ENCODE results near the gene ANTXR1.

Gene ANTXR1

DNA sequence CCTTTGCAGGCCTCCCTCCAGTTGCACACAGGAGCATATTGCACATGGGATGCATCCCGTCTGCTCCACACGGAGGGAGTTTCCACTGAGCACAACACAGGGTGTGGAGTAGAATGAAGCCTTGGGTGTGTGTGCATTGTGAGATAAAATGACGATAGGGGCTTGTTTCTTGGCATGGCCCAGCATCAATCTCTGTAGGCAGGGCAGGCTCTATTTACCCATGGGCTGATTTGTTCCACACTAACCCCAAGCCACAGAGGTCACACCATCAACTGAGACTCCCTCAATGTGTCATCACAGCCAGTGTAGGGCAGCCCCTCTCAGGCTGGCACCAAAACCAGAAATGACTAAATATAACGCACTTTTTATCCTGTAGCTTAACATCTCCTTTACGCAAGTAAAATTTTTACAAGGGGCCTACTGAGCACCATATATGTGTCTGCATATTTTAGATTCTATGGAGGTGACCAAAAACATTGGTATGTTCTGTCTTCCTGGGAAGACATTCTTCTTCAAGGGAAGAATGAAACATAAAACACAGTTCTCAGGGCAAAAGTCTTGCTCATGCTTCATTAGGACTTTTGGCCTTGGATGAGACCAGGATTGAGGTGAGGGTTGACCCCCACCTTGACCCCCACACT lies 41.3 kb upstream of the ANTXR1 start:
- TF ChIP-seq, protein P1, sequence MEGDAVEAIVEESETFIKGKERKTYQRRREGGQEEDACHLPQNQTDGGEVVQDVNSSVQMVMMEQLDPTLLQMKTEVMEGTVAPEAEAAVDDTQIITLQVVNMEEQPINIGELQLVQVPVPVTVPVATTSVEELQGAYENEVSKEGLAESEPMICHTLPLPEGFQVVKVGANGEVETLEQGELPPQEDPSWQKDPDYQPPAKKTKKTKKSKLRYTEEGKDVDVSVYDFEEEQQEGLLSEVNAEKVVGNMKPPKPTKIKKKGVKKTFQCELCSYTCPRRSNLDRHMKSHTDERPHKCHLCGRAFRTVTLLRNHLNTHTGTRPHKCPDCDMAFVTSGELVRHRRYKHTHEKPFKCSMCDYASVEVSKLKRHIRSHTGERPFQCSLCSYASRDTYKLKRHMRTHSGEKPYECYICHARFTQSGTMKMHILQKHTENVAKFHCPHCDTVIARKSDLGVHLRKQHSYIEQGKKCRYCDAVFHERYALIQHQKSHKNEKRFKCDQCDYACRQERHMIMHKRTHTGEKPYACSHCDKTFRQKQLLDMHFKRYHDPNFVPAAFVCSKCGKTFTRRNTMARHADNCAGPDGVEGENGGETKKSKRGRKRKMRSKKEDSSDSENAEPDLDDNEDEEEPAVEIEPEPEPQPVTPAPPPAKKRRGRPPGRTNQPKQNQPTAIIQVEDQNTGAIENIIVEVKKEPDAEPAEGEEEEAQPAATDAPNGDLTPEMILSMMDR (IDR thresholded peaks at IDR 0.05): no peak

DNA sequence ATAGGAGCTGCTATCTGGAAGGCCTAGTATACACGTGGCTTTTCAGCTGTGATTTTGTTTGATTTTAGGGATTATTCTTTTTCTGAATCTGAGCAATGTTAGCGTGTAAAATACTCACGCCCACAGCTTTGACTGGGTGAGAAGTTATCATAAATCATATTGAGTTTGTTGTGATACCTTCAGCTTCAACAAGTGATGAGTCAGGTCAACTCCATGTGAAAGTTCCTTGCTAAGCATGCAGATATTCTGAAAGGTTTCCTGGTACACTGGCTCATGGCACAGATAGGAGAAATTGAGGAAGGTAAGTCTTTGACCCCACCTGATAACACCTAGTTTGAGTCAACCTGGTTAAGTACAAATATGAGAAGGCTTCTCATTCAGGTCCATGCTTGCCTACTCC lies 38.7 kb upstream of the ANTXR1 start, which contains the start of gene GKN1:
TSS of gene GKN1 (plus strand) at position 386 of the 400 bp plus-strand sequence. CDS start 42 bp downstream, outside the sequence.
- H3K4me1 ChIP-seq: peaks cover 0 to 43% (median 15%) of the 10 kb centered on the region in 4 donors
- no peaks in the 10 kb centered on the region for H3K36me3 ChIP-seq

More for the DNA sequence above, 41.3 kb upstream of the ANTXR1 start:
- Histone ChIP-seq H3K27me3 (no peaks in the 10 kb centered on the region), H3K4me1 (peaks cover 0 to 43% (median 15%) of the 10 kb centered on the region in 4 donors), H3K9me3 (no peaks in the 10 kb centered on the region), H3K27ac (peak overlapping the region in 1 of 2 donors; percentile 41), H3K36me3 (no peaks in the 10 kb centered on the region), H3K4me3 (no peak overlapping the region)
- no peak for DNase-seq
- intact Hi-C loops (cut with DNase I; ENCODE audit: low total_unique reads): no loop called here

DNA sequence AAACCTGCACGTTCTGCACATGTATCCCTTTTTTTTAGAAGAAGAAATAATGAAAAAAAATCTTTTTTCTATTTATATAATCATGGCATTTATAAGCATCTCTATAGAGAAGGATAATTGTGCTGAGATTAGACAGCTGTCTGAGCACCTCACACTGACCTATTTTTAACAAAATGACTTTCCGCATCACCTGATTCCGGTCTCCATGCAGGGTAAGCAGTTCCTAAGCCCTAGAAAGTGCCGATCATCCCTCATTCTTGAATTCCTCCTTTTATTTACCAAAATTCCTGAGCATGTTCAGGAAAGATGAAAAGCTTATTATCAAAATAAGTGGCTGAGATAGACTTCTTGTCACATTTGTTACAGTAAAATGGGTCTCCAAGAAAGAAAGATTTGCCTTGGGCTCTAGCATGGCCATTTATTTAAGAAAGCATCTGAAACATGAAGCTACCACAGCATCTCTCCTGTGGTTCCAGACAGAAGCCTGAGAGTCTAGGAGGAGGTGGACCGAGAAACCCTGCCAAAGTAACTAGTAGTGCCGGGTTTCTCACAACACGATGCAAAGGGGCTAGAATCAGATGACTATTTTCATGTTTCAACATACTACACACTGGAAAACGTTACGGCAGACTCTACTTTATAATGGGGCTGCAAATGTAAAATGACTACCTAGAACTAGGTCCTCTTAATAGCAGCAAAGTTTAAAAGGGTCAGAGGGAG lies 37.9 kb upstream of the ANTXR1 start:
- no peak for DNase-seq
- Histone ChIP-seq H3K9me3 (no peaks in the 10 kb centered on the region), H3K27ac (no peak overlapping the region), H3K36me3 (no peaks in the 10 kb centered on the region), H3K27me3 (no peaks in the 10 kb centered on the region), H3K4me3 (no peak overlapping the region), H3K4me1 (peaks cover 0 to 35% (median 12%) of the 10 kb centered on the region in 4 donors)
- TF ChIP-seq, protein P1 (IDR thresholded peaks at IDR 0.05): no peak
- intact Hi-C loops (cut with DNase I; ENCODE audit: low total_unique reads): no loop called here

More for the DNA sequence above, 38.7 kb upstream of the ANTXR1 start, which contains the start of gene GKN1:
- TF ChIP-seq, protein P1 (IDR thresholded peaks at IDR 0.05): no peak
- no peaks in the 10 kb centered on the region for H3K27me3 ChIP-seq
- DNase-seq: no peak
- H3K9me3 ChIP-seq: no peaks in the 10 kb centered on the region
- intact Hi-C loops (cut with DNase I; ENCODE audit: low total_unique reads): no loop called here
- H3K4me3 ChIP-seq: no peak within 1 kb of the TSS
- no peak within 1 kb of the TSS for H3K27ac ChIP-seq

DNA sequence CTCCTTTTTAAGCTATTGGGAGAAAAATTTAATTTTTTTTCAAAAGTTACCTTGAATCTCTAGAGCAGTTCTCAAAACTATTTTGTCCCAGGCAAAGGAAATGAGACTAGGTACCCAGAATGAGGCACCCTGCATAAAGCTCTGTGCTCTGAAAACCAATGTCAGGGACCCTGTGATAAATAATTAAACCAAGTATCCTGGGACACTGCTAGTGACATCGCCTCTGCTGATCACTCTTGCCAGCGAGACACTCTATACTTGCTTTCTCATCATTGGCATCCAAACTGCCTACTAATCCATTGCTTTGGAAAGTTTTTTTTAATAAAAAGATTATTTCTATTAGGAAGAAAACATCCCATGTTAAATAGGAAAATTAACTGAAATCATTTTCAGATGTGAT lies 37.1 kb upstream of the ANTXR1 start:
- Histone ChIP-seq H3K9me3 (no peaks in the 10 kb centered on the region), H3K4me1 (peaks cover 0 to 27% (median 12%) of the 10 kb centered on the region in 4 donors), H3K36me3 (no peaks in the 10 kb centered on the region), H3K27me3 (no peaks in the 10 kb centered on the region), H3K27ac (no peak overlapping the region), H3K4me3 (no peak overlapping the region)
- DNase-seq: no peak
- TF ChIP-seq, protein P1 (IDR thresholded peaks at IDR 0.05): no peak
- intact Hi-C loops (cut with DNase I; ENCODE audit: low total_unique reads): no loop called here

DNA sequence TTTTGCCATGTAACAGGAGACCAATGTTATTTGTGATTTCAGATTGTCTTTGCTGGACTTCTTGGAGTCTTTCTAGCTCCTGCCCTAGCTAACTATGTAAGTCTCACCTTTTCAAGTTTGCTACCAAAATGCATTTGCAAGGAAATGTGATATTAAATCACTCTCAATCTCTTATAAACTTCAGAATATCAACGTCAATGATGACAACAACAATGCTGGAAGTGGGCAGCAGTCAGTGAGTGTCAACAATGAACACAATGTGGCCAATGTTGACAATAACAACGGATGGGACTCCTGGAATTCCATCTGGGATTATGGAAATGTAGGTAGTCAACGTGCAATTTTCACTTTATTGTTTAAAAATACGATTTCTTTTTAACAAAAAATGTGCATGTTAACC lies 35.5 kb upstream of the ANTXR1 start:
- Histone ChIP-seq H3K4me3 (no peak overlapping the region), H3K27me3 (no peaks in the 10 kb centered on the region), H3K27ac (no peak overlapping the region), H3K9me3 (no peaks in the 10 kb centered on the region), H3K4me1 (peaks cover 0 to 11% (median under 1%) of the 10 kb centered on the region in 4 donors), H3K36me3 (no peaks in the 10 kb centered on the region)
- TF ChIP-seq, protein P1 (IDR thresholded peaks at IDR 0.05): no peak
- intact Hi-C loops (cut with DNase I; ENCODE audit: low total_unique reads): no loop called here
- no peak for DNase-seq
